Natural killer cell (primary cell): ENCODE data around the gene POLR2J3. TPM values are rescaled to one million over a fixed set of nuclear protein-coding genes. Genes with fewer than 3 reads are reported as not detected.
"Not testable (repeated sequence)": the region's sequence is repeated elsewhere in the genome, so short reads cannot be mapped to it uniquely, and the experiment has no call there.

ENCODE experiments used
- ATAC-seq, 3 donors: fragments of 150-1000 bp in 2 of 3; fragments of 200-7000 bp in 1 of 3; cut with Tn5 transposase; 1 replicate in 1 of 3; 2 replicates in 2 of 3; pipeline ENCODE4 v1.10.0; 2021; ENCODE audit warnings: mild to moderate bottlenecking in 2 of 3, moderate library complexity in 2 of 3
- DNase-seq, 2 donors: peaks; one replicate each; pipeline versions ENCODE4 v3.0.0 to v3.0.0-alpha.2; 2013 to 2021; ENCODE audit warnings: mixed read lengths in 1 of 2
- H3K27ac ChIP-seq: one replicate; pipeline ENCODE4 v1.5.1; 2013; ENCODE audit warnings: mild to moderate bottlenecking, low read length
- H3K27me3 ChIP-seq: one replicate; pipeline ENCODE4 v1.6.1; 2013; ENCODE audit warnings: low read length; ENCODE audit not compliant: control insufficient read depth, insufficient read depth
- H3K36me3 ChIP-seq: one replicate; pipeline ENCODE4 v1.6.1; 2013; ENCODE audit warnings: low read length; ENCODE audit not compliant: control insufficient read depth, insufficient read depth
- H3K4me1 ChIP-seq: one replicate; pipeline ENCODE4 v1.6.1; 2013; ENCODE audit warnings: low read length; ENCODE audit not compliant: control insufficient read depth, insufficient read depth
- H3K4me3 ChIP-seq: one replicate; pipeline ENCODE4 v1.5.1; 2013; ENCODE audit warnings: low read length
- H3K9me3 ChIP-seq: one replicate; pipeline ENCODE4 v1.6.1; 2013; ENCODE audit warnings: low read length; ENCODE audit not compliant: control insufficient read depth, insufficient read depth
- H3K27ac Mint-ChIP-seq, 2 donors: one replicate each; pipeline ENCODE4 v1.8.0; 2022; ENCODE audit warnings: mild to moderate bottlenecking in 2 of 2, mixed read lengths in 2 of 2, moderate library complexity in 1 of 2
- H3K27me3 Mint-ChIP-seq, 2 donors: one replicate each; pipeline ENCODE4 v1.8.0; 2022; ENCODE audit warnings: low read depth in 2 of 2, mixed read lengths in 2 of 2
- H3K36me3 Mint-ChIP-seq: one replicate; pipeline ENCODE4 v1.8.0; 2022; ENCODE audit warnings: mixed read lengths
- H3K4me1 Mint-ChIP-seq, 2 donors: one replicate each; pipeline ENCODE4 v1.8.0; 2022; ENCODE audit warnings: mixed read lengths in 2 of 2
- H3K4me3 Mint-ChIP-seq: one replicate; pipeline ENCODE4 v1.8.0; 2022; ENCODE audit warnings: mild to moderate bottlenecking, moderate library complexity, mixed read lengths
- H3K9me3 Mint-ChIP-seq, 2 donors: one replicate each; pipeline ENCODE4 v1.8.0; 2022; ENCODE audit warnings: mixed read lengths in 2 of 2
- WGBS: methylation state at CpG from one replicate; pipeline ENCODE4 v1.1.7; 2013; ENCODE audit warnings: missing lambda C conversion rate; ENCODE audit not compliant: insufficient coverage; 5-methylcytosine and 5-hydroxymethylcytosine counted together
- intact Hi-C: fragments of 100-400 bp; cut with micrococcal nuclease; formaldehyde crosslinking; loops from one replicate; pipeline ENCODE4 v1.14.2; 2022
- total RNA-seq, 4 donors: library from RNA; stranded (reverse); fragments of 120-200 nt in 1 of 4; gene quantifications; one replicate each; pipeline versions ENCODE4 v1.2.3 to v1.2.4, GENCODE V29; 2013 to 2022

The POLR2J3 gene
- total RNA-seq, 3 donors from 2014 or later (not counting 1 experiment from before 2014, with no cell fraction given): 120 to 150 (median 131) TPM

DNA sequence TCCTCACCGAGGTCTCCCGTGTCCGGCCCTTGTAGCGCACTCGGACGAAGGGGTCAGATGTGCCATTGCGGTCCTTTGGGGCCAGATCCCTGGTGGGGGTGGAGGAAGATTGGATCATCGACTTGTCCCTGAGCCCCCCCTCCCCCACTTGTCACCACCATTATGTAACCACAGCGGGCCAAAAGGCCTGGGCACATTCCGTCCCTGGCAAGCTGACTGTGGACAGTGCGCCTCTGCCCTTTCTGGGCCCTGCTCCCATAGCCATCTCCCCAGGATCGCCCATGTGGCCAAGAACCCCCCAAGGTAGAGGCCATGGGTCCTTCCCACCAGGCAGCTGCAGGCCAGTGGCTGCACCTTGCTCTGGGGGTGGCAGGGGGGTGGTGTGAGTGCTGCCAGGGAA lies 29.9 kb upstream of the POLR2J3 start:
- intact Hi-C loops, H3K36me3 ChIP-seq, H3K4me1 ChIP-seq, H3K4me3 ChIP-seq, H3K27me3 Mint-ChIP-seq, H3K4me3 Mint-ChIP-seq, H3K27ac Mint-ChIP-seq, ATAC-seq, H3K9me3 Mint-ChIP-seq, H3K9me3 ChIP-seq, H3K4me1 Mint-ChIP-seq, H3K27ac ChIP-seq, H3K36me3 Mint-ChIP-seq, DNase-seq, H3K27me3 ChIP-seq: not testable (repeated sequence)
- no CpG with 5 or more reads among the region's 12 CpGs for WGBS

DNA sequence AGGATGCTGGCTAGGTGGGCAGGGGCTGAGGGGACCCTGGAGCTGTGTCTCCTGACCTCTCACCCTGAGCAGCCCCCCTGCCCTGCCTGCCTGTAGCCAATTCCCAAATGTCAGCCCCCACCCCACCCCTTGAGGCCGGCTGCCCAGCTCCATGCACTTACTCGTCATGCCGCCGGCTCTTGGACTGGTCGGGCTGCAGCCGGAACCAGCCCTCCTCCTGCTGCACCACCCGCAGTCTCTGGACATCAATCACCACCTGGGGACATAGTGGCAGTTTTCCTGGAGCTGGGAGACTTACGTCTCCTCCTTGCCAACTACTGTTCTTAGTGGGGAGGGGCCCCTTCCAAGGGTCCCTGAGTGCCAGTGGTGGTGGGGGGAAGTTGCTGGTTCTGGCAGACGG lies 27.3 kb upstream of the POLR2J3 start:
- H3K4me3 Mint-ChIP-seq, H3K4me3 ChIP-seq, H3K27ac Mint-ChIP-seq, H3K4me1 ChIP-seq, H3K36me3 Mint-ChIP-seq, H3K9me3 ChIP-seq, H3K36me3 ChIP-seq, ATAC-seq, intact Hi-C loops, H3K9me3 Mint-ChIP-seq, DNase-seq, H3K27me3 ChIP-seq, H3K27ac ChIP-seq, H3K27me3 Mint-ChIP-seq, H3K4me1 Mint-ChIP-seq: not testable (repeated sequence)
- WGBS: no CpG with 5 or more reads among the region's 9 CpGs

DNA sequence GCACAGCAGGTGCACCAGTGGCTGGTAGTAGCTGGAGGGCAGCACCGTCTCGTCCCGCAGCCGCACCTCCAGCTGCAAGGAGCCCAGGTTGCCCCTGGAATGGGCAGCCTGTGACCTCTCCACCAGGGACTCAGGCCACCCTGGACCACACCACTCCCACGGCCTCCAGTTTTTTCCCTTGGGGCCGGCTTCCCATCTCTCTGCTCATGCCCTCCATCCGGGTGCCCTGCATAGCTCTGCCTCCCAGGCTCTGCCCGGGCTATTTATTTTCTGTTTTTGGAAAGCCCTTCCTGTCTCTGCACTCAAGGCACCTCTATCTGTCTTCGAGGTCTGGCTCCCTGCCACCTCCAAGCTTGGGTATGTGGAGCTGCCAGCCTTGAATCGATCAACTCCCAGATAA lies 23.7 kb upstream of the POLR2J3 start:
- H3K4me1 Mint-ChIP-seq, H3K9me3 Mint-ChIP-seq, H3K4me3 ChIP-seq, ATAC-seq, H3K27me3 Mint-ChIP-seq, H3K36me3 ChIP-seq, DNase-seq, H3K27ac ChIP-seq, H3K27ac Mint-ChIP-seq, H3K9me3 ChIP-seq, H3K36me3 Mint-ChIP-seq, H3K27me3 ChIP-seq, intact Hi-C loops, H3K4me1 ChIP-seq, H3K4me3 Mint-ChIP-seq: not testable (repeated sequence)
- 92% methylated on average over 3 of the region's 10 CpGs for WGBS

DNA sequence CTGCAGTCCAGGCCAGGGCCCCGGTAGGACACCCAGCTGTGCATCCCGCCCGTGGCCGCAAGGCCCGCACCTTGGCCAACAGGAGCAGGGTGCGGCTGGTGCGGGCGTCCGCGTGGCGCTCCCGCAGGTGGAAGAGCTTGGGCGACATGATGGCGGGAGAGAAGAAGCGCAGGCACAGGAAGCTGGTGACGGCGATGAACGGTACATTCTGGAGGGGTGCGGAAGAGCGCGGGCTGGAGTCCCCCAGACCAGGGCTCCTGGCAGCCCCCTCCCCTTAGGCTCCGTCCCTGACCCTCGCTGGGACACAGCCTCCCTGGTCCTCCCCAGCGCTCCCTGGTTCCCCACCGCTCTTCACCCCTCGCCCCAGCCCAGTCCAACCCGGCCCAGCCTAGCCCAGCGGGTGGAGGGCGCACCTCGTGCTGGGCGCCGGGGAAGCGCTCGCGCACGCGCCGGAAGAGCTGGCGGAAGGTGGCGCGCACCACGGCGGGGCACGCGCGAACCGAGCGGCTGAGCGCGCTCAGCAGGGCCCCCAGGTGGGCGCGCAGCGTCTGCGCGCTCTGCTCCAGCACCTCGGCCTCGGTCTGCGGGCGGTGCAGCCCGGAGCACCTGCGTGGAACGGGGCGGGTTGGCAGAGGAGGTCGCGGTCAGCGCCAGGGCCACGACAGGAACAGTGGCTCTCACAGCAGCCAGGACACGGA lies 21.4 kb upstream of the POLR2J3 start:
- ATAC-seq: peak; percentile 72 to 83 (median 74)
- H3K27me3 Mint-ChIP-seq: not testable (repeated sequence)

DNA sequence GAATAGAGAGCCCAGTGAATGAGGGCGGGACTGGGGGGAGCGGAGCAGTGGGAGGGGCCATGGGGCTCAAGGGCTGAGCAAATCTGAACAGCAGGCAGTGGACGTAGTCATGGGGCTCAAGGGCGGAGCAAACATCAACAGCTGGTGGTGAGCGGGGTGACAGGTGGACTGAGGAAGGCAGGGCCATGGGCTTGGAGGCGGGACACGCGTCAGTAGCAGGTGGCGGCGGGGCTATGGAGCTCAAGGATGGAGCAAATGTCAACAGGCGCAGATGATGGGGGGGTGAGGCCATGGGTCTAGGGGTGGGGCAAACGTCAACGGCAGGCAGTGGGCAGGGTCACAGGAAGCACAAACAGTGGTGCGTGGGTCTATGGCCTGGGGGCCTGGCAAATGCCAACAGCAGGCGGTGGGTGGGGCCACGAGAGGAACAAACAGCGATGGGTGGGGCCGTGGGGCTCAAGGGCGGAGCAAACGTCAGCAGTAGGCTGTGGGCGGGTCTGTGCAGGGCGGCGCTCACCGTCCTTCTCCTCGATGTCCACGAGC lies 20.2 kb upstream of the POLR2J3 start:
- H3K27me3 ChIP-seq, H3K36me3 ChIP-seq, H3K4me1 ChIP-seq, H3K4me1 Mint-ChIP-seq, H3K4me3 Mint-ChIP-seq, H3K27ac Mint-ChIP-seq, DNase-seq, H3K36me3 Mint-ChIP-seq, H3K9me3 ChIP-seq, H3K27ac ChIP-seq, H3K4me3 ChIP-seq, H3K27me3 Mint-ChIP-seq, H3K9me3 Mint-ChIP-seq, intact Hi-C loops: not testable (repeated sequence)
- 56% methylated on average over 5 of the region's 26 CpGs for WGBS
- ATAC-seq: peak; percentile 70 to 84 (median 70)

More for the DNA sequence above, 21.4 kb upstream of the POLR2J3 start:
- H3K36me3 ChIP-seq, H3K27ac ChIP-seq, DNase-seq, H3K9me3 ChIP-seq, H3K4me1 ChIP-seq, H3K36me3 Mint-ChIP-seq, H3K27me3 ChIP-seq, H3K4me3 ChIP-seq, H3K27ac Mint-ChIP-seq, intact Hi-C loops, H3K9me3 Mint-ChIP-seq, H3K4me1 Mint-ChIP-seq, H3K4me3 Mint-ChIP-seq: not testable (repeated sequence)
- WGBS: no CpG with 5 or more reads among the region's 68 CpGs

DNA sequence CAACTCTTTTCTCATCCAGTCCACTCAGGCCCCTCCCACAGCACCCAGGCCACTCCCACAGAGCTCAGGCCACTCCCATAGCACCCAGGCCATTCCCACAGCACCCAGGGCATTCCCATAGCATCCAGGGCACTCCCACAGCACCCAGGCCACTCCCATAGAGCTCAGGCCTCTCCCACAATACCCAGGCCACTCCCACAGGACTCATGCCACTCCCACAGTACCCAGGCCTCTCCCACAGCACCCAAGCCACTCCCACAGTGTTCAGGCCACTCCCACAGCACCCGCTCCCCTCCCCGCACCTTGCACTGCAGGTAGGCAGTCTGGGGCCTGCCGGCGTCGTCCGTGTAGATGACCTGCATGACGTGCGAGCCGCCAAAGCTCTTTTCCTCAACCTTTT lies 17.5 kb upstream of the POLR2J3 start:
- ATAC-seq: peak; percentile 31 to 50 (median 36)
- H3K27me3 ChIP-seq, H3K27ac Mint-ChIP-seq, DNase-seq, H3K9me3 ChIP-seq, H3K36me3 Mint-ChIP-seq, H3K4me3 ChIP-seq, H3K36me3 ChIP-seq, H3K4me1 Mint-ChIP-seq, intact Hi-C loops, H3K9me3 Mint-ChIP-seq, H3K27me3 Mint-ChIP-seq, H3K4me1 ChIP-seq, H3K27ac ChIP-seq, H3K4me3 Mint-ChIP-seq: not testable (repeated sequence)
- no CpG with 5 or more reads among the region's 9 CpGs for WGBS

DNA sequence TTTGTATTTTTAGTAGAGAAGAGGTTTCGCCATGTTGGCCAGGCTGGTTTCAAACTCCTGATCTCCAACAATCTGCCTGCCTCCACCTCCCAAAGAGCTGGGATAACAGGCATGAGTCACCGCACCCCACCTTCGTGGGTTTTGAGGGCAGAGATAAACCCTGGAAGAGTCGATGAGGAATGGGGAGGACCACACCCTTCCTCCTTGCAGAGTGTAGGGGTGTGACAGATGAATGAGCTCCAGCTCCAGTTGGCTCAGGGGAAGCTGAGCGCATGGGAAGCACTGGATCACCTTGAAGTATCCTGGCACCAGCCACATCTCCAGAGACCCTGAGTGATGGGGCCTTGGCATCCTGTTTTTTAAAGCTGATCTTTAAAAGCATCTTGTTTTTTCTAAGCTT lies 11.1 kb upstream of the POLR2J3 start:
- H3K4me3 ChIP-seq, H3K27ac Mint-ChIP-seq, H3K9me3 Mint-ChIP-seq, H3K4me3 Mint-ChIP-seq, H3K27me3 ChIP-seq, H3K36me3 ChIP-seq, H3K36me3 Mint-ChIP-seq, H3K27me3 Mint-ChIP-seq, H3K4me1 ChIP-seq, H3K27ac ChIP-seq, H3K4me1 Mint-ChIP-seq, H3K9me3 ChIP-seq, ATAC-seq, intact Hi-C loops, DNase-seq: not testable (repeated sequence)
- no CpG with 5 or more reads among the region's 5 CpGs for WGBS

DNA sequence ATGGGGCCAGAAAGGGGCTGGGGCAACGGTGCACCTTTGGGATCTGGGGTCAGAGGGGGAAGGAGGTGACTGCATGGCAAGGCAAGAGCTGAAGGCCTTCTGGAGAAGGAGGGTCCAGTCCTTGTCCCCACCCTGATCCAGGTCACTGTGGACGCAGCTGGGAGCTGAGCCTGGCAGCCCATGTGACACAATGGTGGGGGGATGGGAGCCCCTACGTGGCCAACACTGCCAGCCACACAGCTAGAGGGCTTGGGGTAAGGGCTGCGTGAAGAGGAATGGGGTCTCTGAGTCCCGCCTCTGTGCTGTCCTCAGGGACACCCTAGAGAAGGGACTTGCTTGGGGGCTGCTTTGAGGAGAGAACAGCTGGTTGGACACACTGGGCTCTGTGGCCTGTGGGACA lies 9.3 kb upstream of the POLR2J3 start:
- H3K4me3 Mint-ChIP-seq, H3K27ac Mint-ChIP-seq, H3K27ac ChIP-seq, H3K36me3 Mint-ChIP-seq, H3K9me3 Mint-ChIP-seq, H3K27me3 Mint-ChIP-seq, H3K36me3 ChIP-seq, H3K4me1 ChIP-seq, ATAC-seq, DNase-seq, H3K27me3 ChIP-seq, intact Hi-C loops, H3K4me3 ChIP-seq, H3K9me3 ChIP-seq, H3K4me1 Mint-ChIP-seq: not testable (repeated sequence)
- WGBS: no CpG with 5 or more reads among the region's 5 CpGs
